SK-N-SH treated with all-trans-retinoic acid at 6 μM for 48 hours (cell line): Measurements from ENCODE around the gene FCRL6.

ENCODE experiments used
- ARNTL ChIP-seq: fragments of 450-650 bp; formaldehyde crosslinking; IDR thresholded peaks from 2 replicates; pipeline ENCODE4 v1.5.0; 2020; ENCODE audit warnings: low read depth, mild to moderate bottlenecking, moderate library complexity, borderline replicate concordance
- BACH2 ChIP-seq: fragments of 250-450 bp; sonication (Bioruptor Pico); IDR thresholded peaks from 2 replicates; pipeline ENCODE4 v1.9.0; 2021; ENCODE audit warnings: mild to moderate bottlenecking, borderline replicate concordance
- ESRRG ChIP-seq: fragments of 250-450 bp; sonication (Bioruptor Pico); IDR thresholded peaks from 2 replicates; pipeline ENCODE4 v1.6.1; 2021; ENCODE audit warnings: mild to moderate bottlenecking
- PATZ1 ChIP-seq: fragments of 250-450 bp; sonication (Bioruptor Pico); IDR thresholded peaks from 2 replicates; pipeline ENCODE4 v1.8.0; 2020; ENCODE audit warnings: mild to moderate bottlenecking, moderate library complexity, borderline replicate concordance
- PPARA ChIP-seq: fragments of 250-450 bp; sonication (Bioruptor Pico); IDR thresholded peaks from 2 replicates; pipeline ENCODE4 v1.5.0; 2020; ENCODE audit warnings: mild to moderate bottlenecking, borderline replicate concordance
- RARB ChIP-seq: fragments of 250-450 bp; sonication (Bioruptor Pico); IDR thresholded peaks from 2 replicates; pipeline ENCODE4 v1.8.0; 2021; ENCODE audit warnings: mild to moderate bottlenecking, moderate library complexity
- TCF4 ChIP-seq: fragments of 250-450 bp; sonication (Bioruptor Pico); IDR thresholded peaks from 2 replicates; pipeline ENCODE4 v1.8.0; 2021; ENCODE audit warnings: mild to moderate bottlenecking, moderate library complexity, borderline replicate concordance
- TSHZ2 ChIP-seq: fragments of 250-450 bp; sonication (Bioruptor Pico); IDR thresholded peaks from 2 replicates; pipeline ENCODE4 v1.5.0; 2020; ENCODE audit warnings: mild to moderate bottlenecking, moderate library complexity
- ZNF70 ChIP-seq: fragments of 450-650 bp; formaldehyde crosslinking; IDR thresholded peaks from 2 replicates; pipeline ENCODE4 v1.5.0; 2020; ENCODE audit warnings: mild to moderate bottlenecking, moderate library complexity

- TF ChIP-seq ZNF70 (no peak), BACH2 (CRISPR knock-in tag) (no peak), PATZ1 (CRISPR knock-in tag) (no peak), ESRRG (no peak), ARNTL (CRISPR knock-in tag) (no peak), RARB (CRISPR knock-in tag) (no peak), TCF4 (CRISPR knock-in tag) (no peak), PPARA (CRISPR knock-in tag) (no peak), TSHZ2 (no peak)
Observed at GRCh38 chr1:159765806-159766205, 36.4 kb upstream of the FCRL6 start.
